PC-9 (cell line): Measurements from ENCODE around the gene BCCIP.

Experiments used
- CTCF ChIP-seq: fragments of 200-600 bp; sonication (generic); conservative IDR thresholded peaks from 2 replicates; pipeline ENCODE4 v1.6.1; 2017; ENCODE audit warnings: mixed run types, antibody characterized with exemption, mild to moderate bottlenecking, moderate library complexity
- EZH2 ChIP-seq: fragments of 200-600 bp; sonication (generic); IDR thresholded peaks from 2 replicates; pipeline ENCODE4 v1.8.0; 2017; ENCODE audit warnings: antibody characterized with exemption, low read depth

- TF ChIP-seq CTCF (no peak), EZH2 (no peak)
Measured at GRCh38 chr10:125878957-125879835, 55.9 kb downstream of the BCCIP start.
